SIG-M5 treated with dmso at 0.1 percent for 504 hours (cell line): ENCODE results near the gene XPNPEP2.
A peak's percentile ranks its signal among the peaks of the same experiment; 100 is the strongest.

Experiments used
- DNase-seq: peaks from one replicate; lab custom pipeline; 2025; ENCODE audit not compliant: unreplicated experiment; lab: John Stamatoyannopoulos, UW

XPNPEP2 gene

DNA sequence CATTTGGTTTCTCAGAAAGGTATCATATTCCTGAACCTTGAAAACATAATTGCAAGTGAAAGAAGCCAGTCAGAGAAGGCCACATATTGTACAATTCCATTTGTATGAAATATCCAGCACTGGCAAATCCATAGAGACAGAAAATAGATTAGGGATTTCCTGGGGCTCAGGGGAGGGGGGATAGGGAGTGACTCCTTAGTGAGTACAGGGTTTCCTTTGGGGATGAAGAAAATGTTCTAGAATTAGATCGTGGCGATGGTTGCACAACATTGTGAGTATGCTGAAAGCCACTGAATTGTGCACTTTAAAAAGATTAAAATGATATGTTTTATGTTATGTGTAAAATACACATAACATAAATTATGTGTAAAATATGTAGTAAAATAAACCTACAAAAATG lies 10.3 kb downstream of the XPNPEP2 start:
- no peak for DNase-seq

DNA sequence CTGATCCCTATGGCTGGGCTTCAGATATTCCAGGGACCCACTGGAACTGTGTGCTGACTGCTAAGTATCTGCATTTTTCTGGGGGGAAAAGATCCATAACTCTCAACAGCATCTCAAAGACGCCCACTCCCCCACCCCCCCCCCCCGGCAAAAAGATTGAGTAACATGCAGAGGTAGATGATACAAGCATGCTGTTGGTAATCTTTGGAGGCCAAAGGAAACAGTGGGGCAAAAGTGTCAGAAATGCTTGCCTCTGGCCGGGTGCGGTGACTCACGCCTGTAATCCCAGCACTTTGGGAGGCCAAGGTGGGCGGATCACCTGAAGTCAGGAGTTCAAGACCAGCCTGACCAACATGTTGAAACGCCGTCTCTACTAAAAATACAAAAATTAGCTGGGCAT lies 12.2 kb downstream of the XPNPEP2 start:
- DNase-seq, result no peak

DNA sequence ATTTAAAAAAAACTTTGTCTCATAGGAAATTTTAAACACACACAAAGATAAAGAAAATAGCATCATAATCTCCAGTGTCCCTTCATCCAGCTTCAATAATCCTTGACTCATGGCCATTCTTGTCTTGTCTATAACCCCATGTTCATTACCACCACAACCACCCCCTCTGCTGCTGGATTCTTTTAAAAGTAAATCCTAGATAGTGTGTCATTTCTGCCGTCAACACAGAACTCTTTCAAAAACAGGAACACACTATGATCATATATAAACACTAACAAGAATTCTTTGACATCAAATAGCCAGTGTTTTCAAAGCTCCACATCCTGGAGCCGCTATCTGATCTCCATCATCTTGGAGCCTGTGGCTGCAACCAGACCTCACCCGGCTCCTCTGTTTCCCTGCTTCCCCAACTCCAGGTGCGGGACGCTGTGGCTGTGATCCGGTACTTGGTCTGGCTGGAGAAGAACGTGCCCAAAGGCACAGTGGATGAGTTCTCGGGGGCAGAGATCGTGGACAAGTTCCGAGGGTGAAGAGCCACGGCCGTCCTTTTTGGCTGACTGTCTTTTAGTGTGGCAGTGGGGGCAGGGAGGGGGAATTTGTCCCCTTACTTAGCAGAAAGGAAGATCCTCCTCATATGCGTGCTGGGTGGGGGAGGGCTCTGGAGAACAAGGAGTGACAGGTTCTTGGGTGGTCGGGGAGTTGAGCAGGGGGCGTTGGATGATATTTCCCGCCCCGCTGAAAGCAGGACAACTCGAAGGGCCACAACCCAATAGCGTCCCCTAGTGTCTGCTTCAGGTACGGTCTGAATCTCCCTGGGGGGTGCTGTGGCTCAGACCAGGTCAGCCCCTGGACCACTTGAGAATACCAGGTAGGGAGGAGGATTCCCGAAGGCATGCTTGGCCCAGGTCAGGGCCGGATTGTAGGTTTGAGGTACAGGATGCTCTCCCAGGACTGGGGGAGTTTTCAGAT lies 15.6 kb downstream of the XPNPEP2 start:
- no peak for DNase-seq

DNA sequence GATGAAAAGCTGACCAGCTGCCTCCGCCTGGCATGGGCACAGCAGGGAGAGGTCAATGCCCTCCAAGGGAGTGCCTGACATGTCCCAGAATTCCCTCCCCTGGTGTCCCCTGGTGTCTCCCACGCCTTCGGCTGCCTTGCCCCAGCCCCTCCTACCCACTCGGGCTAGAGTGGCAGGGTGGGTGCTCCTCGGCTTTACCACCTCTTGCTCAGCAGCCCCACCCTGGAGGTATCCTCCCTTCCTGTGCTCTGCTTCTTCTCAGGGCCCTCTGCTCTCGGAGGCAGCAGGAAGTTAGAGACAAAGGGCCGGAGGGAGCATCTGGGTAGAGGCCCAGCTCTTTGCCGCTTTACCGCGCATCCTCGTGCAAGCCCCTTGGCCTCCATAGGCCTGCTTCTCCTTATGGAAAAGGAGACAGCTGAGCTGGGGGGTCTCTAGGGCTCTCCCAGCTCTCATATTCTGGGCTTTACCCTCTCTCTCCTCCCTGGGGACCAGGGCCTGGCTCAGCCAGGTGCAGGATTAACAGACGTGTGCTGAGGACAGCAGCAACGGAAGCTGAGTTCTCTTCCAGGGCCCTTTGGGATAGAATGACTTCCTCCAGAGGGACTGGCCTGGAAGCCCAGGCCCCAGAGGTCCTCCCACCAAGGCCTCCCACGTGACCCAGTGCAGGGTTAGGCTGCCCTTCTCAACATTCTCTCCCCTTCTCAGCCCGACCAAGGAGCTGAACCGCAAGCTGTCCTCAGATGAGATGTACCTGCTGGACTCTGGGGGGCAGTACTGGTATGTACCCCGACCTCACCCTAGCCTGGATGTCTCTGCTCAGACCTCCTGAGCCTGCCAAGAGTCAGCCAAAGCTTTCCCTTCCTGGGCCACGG lies 17.2 kb downstream of the XPNPEP2 start:
- no peak for DNase-seq

DNA sequence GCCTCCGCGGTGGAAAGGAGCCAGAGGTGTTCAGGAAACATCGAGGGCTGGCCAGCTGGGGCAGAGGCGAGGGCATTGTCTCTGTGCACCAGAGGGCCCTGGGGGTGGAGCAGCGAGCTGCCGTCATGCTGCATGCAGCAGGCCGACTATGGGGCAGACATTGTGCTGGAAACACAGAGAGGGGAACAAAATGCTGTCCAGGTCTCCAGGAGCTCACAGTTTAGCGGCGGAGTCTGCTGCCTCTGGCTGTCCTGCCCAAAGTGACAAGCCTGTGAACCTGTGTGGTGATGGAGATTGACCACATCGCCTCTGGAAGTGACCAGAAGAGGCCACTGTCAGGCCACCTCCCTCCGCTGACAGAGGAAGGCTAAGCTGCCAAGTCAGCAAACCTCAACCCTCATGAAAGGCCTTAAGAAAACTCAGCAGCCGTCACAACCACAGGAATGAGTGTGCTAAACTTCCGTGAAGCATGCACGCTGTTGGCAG lies 20.8 kb downstream of the XPNPEP2 start:
- DNase-seq, result no peak

DNA sequence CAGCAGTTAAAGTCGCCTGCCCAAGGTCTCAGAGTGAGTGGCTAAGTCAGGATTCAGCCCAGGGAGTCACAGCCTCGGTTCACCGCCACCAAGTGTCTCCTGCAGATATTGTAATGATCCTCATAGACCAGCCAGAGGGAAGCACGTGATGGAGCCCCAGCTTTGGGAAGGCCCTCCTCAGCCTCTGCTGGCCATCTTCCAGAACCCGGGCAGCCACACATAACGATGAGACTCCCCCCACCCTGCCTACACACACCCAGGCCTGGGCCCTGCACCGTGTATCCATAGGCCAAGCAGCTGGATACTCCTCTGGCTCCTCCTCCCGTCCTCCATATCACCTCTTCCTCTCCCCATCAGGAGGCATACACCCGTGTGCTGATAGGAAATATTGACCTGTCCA lies 21.4 kb downstream of the XPNPEP2 start:
- no peak for DNase-seq

DNA sequence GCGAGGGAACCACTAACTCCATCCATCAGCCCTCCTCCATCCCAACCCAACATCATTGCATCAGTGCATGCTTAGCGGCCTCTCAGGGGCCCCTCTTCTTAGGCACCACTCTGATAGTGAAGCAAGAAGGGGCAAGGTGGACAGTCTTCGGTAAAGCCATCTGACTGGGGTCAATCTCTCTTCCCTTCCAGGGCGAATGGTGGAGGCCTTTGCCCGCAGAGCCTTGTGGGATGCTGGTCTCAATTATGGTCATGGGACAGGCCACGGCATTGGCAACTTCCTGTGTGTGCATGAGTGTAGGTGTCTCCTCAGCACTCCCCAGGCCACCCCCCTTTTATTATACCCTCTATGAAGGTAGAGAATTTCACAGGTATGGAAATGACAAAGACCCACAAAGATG lies 22.2 kb downstream of the XPNPEP2 start:
- no peak for DNase-seq

DNA sequence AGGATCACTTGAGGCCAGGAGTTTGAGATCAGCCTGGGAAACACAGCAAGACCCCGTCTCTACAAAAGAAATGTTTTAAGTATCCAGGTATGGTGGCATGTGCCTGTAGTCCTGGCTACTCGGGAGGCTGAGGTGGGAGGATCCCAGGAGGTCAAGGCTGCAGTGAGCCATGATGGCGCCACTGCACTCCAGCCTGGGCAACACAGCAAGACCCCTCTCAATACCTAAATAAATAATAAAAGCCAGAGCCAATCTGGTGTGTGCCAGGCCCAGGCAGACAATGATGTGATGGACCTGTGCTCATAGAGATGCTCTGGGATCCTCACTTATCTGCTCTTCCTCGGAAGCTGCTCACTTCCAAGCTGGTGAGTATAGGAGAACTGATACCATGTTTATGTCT lies 22.8 kb downstream of the XPNPEP2 start:
- DNase-seq, result no peak

DNA sequence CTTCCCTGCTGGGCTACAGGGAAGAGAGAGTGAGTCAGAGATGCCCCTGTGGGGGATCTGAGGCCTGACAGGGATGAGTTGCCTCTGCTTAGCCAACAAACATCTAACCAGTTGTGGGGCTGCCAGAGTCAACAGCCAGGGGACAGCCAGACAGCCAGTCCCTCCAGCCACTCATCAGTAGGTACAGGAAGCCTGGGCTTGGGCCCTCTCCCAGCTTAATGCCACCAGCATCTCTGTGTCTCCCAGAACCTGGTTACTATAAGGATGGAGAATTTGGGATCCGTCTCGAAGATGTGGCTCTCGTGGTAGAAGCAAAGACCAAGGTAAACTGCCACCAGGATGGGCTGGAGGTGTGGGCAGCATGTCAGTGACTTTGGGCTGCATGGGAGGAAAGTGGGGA lies 23.7 kb downstream of the XPNPEP2 start:
- no peak for DNase-seq

DNA sequence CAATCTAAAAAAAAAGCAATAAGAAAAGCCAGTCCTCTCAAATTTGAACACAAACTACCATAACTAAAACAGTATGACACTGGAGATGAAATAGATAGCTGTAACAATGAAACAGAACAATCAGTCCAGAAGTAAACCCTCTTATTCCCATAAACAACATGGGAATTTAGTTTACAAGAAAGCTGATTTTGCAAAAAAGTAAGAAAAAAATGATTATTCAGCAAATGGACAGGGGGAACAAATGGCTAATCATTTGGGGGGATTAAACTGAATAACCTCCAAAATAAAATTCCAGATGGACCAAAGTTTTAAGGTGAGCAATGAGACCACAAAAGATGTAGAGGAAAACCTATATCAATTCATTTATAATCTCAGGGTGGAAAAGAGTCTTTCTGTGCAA lies 24.9 kb downstream of the XPNPEP2 start:
- no peak for DNase-seq

DNA sequence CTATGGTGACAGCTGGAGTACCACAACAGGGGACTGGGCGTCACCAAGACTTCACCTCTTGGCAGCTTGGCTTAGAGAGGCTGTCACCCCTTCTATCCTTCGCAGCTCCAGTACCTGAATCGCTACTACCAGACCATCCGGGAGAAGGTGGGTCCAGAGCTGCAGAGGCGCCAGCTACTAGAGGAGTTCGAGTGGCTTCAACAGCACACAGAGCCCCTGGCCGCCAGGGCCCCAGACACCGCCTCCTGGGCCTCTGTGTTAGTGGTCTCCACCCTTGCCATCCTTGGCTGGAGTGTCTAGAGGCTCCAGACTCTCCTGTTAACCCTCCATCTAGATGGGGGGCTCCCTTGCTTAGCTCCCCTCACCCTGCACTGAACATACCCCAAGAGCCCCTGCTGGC lies 29.4 kb downstream of the XPNPEP2 start:
- no peak for DNase-seq

DNA sequence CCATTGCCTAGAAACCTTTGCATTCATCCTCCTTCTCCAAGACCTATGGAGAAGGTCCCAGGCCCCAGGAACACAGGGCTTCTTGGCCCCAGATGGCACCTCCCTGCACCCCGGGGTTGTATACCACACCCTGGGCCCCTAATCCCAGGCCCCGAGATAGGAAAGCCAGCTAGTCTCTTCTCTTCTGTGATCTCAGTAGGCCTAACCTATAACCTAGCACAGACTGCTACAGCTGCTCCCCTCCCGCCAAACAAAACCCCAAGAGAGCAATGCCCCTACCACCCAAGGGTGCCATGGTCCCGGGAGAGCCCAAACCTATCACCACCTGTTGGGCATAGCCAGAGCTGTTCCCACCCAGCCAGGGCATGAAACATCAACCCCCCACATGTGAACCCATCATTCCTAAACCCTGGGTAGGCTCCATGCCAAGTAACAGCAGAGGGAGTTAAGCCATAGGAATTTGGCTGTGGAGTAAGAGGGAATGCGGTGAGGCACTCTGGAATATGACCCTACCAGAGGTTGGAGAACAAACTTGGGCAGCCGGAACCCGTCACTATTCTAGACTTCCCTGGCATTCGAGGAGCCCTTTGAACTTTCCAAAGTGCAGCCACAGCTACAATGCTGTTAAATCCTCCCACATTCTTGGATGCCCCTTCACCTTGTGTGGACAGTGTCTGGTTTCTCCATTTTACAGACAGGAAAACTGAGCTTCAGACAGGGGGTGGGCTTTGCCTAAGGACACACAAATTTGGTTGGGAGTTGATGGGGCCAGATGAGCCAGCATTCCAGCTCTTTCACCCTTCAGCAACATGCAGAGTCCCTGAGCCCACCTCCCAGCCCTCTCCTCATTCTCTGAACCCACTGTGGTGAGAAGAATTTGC lies 30.0 kb downstream of the XPNPEP2 start:
- DNase-seq, result no peak

DNA sequence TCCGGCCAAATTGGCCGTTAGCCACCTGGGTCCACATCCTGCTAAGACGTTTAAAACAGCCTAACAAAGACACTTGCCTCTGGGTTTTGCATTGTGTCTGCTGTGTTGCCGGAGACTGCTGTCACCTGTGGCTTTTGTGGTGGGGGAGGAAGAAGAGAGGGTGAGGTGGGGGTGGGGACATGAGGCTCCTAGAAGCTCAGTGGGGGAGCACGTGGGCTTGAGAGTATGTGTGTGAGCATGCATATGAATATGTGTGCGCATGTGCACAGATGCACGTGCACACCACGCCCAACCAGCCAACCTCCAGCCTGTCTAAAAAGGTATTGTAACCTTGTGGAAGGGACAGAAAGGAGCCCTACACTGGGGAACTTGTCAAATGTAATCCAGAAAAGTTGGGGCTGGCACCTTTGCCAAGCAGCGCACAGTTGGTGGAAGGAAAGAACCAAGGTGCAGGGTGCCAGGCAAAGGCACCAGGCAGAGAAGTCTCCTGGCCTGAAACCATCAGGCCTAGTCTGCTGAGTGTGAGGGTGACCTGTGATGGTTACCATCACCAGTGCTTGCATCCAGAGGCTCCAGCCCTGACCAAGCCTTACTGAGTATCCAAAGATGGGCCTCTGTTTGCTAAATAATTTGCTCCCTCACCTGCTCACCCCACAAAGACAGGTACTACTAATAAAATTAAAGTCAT lies 30.8 kb downstream of the XPNPEP2 start:
- no peak for DNase-seq

DNA sequence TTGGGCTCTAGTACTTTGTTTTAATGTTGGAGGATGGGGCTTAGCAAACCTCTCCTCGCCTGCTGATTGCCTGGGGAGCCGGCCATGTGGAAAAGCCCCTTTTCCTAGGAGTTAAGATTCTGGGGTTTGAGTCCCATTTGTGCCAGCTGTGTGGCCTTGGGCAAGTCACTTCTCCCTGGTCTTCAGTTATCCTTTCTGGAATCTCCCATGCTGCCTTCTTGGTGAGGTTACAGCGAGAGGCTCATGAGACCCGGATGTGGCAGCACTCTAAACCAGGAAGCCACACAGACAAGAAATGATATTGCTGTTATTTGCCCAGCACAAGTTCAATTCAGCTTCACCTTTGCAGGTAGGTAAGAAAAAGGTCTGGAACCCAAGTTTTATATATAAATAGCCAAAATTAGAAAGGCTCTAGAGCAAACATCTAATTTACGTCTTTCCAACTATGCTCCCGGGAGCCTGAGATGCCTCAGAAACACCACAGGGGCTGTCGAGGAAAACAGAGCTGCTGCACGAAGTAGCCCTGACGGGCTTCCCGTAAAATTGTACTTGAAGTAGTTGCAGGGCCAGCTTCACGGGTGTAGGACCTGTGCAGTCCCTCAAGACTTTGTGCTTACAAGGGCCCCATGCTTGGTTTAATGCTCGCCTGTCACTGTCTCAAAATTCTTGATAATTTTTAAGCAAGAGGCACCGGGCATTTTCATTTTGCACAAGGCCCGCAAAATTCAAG lies 32.7 kb downstream of the XPNPEP2 start:
- no peak for DNase-seq

DNA sequence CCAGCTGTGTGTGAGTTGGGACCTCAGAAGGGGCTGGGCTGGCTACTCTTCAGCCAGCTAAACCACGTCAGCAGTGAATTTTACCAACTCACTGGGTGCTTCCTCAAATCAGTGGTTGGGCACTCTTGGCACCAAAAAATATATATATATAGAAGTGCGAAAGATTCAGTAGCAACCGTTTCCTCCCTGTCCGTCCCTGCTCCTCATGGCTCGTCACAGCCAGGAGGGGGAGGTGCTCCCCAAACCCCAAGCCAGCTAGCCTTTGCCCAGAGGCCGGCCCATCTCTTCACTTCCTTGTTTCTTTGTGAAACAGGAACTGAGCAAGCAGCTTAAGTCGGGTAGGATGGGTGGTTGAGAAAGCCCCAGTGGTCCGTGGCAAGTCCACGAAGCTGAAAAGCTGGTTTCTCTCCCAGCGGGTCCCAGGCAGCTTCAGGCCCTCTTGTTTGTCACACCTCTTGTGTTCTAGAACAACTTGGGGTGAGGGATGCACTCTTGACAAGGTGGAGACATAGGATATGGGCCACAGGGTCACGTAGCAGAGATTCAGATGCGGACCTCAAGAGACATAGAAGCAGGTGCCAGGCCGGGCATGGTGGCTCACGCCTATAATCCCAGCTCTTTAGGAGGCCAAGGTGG lies 34.1 kb downstream of the XPNPEP2 start:
- peak; percentile 86 for DNase-seq

DNA sequence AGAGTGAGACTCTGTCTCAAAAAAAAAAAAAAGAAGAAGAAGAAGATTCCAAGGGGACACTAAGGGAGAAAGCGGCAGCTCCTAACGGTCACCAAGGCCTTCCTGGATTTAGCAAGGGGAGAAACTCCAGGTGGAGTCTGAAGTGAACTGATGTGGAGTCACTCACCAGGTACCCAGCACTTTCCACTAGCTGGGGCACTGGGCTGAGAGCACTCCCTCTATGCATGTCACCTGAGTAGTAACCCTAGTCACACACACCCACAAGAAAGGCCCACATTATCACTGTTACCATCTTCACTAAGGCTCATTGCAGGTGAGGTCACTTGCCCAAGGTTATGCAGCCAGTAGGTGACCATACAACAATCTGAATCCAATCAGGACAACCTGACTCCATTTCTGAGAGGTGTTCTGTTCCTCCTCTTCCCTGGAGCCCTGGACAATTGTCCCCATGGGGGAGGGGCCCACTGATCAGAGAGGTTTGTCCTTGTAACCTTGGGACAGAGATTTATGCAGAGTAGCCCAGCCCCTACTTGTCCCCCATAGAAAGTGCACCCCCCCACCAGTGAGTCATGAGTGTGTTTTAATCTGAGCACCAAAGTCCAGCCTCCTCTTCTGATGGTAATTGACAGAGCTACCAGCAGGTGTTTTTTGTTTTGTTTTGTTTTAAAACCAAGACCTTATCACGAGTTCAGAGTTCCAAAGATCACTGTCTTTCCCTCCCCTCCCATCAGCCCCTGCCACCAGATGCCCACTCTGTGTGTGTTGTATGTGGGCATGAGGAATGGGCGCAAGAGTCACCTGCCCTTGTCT lies 35.1 kb downstream of the XPNPEP2 start:
- DNase-seq, result no peak

DNA sequence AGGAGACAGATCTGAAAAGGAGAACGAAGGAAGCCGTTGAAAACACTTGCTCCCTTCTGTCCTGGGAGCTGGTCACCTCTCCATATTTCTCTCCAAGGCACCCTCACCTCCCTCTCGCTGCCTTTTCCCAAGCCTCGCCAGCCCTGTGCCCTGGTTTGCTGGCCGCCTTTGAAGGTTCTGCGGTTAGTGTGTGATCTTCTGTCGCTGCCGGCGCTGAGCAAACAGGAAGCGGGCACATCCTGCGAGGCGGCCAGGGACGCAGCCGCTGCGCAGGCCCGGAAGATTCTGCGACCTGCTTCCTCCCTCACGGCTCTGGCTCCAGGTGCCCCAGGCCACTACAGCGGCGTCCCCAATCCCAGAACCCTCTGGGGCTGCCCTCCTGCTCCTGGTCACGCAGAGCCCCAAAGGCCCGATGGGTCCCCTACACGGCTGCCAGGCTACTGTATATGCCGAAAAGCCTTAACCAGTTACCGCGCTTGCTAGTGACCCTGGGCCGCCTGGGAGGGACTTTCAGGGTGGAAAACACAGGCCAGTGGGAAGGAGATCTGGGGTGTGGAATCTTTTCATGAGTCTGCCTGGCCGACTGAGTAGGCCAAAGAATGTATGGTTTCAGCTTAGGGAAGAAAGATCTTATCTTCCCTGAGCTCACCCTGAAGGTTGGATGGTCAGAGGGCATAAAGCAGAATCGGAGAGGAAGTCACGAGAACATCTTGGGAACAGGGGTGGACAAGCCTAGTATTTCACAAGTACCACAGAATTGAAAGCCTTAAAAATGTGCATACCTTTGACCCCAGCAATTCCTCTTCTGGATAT lies 38.6 kb downstream of the XPNPEP2 start:
- DNase-seq, result peak; percentile 66
